Nucleus accumbens (tissue), 56 donors: ENCODE measurements around the gene ZNF334.
A peak's percentile ranks its signal among the peaks of the same experiment; 100 is the strongest.

Experiments
- DNase-seq, 56 donors: peaks; one replicate each; lab custom pipeline; 2025; lab: John Stamatoyannopoulos, UW

ZNF334 gene

DNA sequence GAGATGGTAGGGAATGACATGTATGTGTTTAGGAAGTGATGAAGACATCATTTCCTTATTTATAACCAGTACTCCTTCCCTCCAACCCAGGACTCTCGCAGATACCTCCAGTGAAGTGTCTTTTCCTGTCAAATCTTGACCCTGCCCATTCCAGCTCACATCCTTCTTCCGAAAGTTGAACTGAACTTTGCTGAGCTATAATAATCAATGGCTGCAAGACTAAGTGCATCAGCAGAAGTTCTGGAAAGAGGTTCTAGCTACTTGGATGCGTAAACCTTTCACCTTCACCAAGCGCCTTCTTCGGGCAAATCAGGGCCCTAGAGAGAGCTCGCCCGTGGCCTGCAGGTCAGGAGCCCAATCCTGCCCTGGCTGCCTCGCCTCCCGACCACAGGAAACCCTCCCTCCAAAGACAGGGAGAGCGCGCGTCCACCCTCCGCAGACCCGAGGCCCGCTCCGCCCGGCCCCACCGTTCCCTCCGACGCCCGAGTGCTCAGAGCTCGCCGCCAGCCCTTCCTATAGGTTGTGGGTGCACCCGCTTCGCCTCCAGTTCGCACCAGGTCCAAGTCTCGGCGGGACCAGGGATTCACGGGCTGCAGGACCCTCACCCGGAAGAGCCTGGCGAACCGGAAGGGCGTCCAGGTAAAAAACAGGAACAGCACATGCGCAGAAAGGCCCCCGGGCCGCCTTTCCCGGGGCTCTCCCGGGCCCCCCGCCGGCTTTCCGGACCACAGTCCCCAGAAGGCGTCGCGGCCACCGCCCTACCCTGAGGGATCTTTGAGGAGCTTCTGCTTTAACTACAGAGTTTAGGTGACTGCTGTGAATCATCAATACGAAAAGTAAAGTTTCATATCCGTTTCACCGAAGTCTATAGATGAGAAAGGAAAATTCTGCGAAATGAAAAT, at the start of gene ZNF334:
ZNF334 (minus strand) TSS at position 617 of the 902 bp plus-strand sequence. CDS start 1,457 bp downstream, outside the sequence.
- peak in 52 of 56 donors; percentile 10 to 86 (median 49) for DNase-seq

DNA sequence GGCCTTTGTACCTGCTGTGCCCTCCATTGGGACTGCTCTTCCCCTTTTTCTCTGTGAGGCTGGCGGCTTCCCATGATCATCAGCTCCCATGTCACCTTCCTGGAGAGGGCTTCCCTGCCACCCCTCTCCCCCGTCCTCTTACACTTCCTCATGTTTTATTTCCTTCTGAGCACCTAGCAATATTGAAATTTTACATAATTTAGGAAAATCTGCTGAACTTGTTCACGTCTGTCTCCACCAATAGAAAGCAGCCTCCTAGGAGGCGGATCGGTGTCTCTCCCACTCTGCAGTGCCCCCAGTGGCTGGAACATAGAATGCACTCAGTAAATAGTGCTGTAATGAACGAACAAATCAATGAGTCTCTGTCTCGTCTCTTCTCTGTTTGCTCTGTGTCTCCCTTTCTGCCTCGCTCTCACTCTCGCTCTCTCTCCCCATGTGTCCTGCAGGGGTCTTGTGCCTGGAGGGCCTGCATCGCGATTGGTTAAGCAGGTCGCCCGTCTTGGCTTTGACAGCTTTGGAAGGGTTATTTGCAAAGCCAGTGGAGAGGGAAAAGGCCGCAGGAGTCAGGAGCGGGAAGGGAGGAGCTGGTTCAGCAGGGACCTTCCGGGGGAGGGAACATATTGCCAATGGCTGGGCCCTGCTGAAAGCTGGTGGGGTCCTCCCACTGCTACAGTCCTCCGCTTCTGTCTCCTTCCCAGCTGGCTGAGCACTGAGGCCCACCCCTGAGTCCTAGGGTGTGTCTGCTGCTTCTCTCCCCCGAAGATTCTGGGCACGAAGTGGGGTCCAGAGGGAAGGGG, 49.2 kb upstream of the ZNF334 start:
- peak in 53 of 56 donors; percentile 24 to 91 (median 76) for DNase-seq

DNA sequence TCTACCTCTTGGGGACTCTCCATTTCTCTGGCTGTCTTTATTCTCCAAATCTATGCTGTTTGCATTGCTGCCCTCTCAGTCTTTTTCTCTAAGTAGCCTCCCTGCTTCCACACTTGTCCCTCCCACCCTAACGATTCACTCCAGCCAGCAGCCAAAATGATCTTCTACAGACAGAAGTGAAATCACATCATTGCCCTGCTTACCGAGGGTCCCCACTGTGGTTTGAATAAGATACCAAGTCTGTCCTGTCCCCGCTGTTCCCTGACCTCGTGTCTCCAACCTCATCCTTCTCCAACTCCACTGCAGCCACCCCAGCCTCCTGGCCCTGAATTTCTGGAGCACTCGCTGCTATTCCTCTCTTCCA, 48.6 kb upstream of the ZNF334 start:
- peak in 2 of 56 donors; percentile 37 to 46 for DNase-seq

DNA sequence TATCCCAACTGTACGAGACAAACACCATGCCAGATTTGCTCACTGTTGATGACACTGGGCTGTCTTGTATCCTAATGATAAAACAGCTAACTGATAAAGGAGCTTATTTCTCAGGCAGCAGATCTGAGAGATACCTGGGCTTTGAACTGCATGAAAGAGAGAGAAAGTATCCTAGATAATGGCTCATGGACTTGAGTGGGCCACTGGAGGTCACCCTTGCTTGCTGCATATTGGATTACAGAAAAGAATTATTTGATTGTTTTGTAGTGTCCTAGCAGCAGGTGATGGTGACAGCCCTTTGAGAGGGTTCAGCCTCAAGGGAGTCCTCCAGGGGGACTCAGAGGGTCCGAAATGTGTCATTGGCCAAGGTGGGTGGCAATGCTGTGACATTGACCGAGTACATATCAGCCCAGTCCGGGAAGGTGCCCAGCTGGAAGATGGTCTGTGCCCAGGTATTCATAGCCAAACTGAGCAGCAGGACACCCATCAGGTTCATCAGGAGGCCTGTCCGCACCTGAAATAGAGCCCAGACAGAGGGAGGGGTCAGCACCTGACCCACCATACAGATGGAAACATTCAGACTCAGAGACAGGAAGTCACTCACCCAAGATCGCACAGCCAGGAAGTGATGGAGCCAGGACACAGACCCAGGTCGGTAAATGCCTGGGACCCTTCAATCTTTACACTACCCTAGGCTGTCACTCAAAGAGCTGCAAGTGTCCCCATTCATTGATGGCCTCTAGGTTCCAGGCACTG, 46.5 kb upstream of the ZNF334 start:
- peak in 19 of 56 donors; percentile 5 to 61 (median 34) for DNase-seq

DNA sequence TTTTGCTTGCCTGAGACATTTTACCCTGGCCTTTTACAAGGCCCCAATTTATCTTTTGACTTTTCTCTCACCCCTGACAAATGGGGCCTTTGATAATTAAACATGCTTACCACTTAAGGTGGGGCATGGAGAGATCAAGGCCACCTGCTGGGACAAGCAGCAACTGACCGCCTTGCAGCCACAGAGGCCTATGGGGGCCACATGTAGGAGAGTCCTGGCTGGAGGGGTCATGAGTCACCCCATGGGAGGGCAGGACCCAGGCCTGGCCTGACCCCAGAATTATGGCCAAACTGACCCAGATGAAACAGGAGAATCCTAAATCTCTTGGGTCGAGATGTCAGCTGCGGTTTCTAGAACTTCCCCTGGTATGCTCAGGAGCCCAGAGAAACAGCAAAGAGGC, 45.6 kb upstream of the ZNF334 start:
- DNase-seq = no peak

DNA sequence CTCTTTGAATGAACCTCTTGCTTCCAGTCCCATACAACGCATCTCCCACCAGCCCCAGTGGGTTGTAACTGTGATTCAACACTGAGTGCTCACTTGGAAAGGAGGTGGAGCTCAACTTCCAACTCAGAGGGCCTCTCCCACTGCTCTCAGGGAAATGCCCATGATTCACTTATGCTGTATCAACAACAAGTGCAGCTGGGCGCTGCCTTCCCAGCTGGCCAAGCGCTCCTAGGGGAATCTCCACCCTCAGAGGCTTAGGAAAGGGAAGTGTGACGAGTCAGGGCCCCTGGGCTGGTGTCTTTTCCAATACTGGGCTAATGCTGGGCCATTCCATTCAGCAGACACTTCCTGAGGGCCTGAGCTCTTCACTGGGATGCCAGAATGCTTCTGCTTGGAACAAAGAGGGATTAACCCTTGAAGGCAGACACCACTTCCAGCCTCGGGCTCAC, 45.2 kb upstream of the ZNF334 start:
- DNase-seq = peak in 22 of 56 donors; percentile 6 to 70 (median 30)

DNA sequence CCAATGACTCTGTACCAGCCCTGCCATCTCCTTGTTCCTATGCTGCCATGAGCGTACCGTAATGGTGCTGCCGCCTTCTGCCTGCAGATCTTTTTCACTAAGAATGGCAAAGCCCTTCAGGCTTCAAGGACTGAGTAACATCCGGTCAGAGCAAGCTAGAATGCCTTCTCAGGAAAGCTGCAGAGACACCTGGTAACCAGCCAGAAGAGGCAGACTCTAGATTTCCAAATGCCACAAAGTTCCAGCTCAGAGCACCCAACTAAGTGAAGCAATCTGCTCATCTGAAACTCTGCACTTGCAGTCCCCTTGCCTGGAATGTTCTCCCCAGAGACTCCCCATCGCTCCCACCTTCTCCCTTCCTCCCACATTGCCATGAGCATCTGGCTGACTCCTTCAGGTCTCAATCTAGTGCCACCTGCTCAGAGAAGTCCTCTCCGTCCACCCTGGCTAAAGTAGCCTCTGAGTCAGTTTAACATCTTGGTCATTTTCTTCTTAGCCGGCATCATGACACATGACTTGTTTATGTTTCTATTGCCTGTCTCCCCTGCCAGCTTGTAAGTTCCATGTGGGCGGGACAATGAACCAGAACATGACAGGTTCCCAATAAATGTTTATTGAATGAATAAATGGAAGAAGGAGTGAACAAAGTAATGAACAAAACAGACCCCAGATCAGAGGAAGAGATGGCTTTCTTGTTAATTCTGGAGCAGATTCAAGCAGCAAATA, 44.0 kb upstream of the ZNF334 start:
- no peak for DNase-seq

DNA sequence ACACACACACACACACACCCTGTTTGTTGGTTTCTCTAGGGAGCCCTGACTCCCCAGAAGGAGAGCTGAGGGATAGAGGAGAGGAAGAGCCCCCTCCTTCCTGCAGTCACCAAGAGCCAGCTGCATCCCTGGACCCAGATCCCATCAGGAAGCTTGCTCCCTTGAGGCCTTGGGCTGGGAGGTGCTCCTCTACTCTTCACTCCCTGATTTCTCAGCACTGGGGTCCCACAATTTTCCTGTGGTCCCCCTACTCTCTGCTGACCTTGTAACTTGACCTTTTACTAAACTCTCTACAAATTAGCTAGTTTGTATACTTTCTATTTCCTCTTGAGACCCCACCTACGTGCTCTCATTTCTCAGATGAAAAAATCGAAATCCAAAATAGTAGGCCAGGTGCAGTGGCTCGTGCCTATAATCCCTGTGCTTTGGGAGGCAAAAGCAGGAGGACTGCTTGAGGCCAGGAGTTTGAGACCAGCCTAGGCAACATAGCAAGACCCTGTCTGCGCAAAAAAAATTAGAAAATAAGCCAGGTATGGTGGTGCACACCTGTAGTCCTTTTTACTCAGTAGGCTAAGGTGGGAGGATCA, 42.1 kb upstream of the ZNF334 start:
- DNase-seq = no peak

DNA sequence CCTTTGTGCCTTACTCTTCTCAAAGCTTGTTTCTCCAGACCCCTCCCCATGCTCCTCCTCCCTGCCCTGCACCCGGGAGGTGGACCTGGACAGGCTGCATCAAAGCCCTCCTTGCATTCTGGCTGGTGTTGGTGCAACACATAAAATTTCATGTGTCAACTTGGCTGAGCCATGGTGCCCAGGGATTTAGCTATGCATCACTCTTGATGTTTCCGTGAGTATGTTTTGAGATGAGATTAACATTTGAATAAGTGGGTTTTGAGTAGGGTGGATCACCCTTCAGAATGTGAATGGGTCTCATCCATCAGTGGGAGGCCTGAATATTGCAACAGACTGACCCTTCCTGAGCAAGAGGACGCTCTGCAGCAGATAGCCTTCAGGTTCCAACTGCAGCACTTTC, 41.5 kb upstream of the ZNF334 start:
- DNase-seq = no peak

DNA sequence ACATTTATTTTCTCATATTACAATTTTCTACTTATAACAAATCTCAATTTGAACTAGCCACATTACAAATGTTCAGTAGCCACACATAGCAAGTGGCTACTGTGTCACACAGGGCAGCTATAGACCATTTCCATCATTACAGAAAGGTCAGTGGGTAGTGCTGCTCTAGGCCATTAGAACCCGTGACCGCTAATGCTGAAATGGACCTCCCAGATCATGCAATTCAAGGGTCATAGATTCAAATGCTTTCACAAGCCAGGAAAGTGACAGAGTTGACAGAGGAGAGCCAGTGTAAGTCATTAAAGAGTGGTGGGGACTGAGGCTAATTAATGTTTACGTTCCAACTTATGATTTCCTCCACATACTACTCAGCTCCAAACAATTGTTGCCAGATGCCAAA, 40.6 kb upstream of the ZNF334 start:
- DNase-seq = no peak

DNA sequence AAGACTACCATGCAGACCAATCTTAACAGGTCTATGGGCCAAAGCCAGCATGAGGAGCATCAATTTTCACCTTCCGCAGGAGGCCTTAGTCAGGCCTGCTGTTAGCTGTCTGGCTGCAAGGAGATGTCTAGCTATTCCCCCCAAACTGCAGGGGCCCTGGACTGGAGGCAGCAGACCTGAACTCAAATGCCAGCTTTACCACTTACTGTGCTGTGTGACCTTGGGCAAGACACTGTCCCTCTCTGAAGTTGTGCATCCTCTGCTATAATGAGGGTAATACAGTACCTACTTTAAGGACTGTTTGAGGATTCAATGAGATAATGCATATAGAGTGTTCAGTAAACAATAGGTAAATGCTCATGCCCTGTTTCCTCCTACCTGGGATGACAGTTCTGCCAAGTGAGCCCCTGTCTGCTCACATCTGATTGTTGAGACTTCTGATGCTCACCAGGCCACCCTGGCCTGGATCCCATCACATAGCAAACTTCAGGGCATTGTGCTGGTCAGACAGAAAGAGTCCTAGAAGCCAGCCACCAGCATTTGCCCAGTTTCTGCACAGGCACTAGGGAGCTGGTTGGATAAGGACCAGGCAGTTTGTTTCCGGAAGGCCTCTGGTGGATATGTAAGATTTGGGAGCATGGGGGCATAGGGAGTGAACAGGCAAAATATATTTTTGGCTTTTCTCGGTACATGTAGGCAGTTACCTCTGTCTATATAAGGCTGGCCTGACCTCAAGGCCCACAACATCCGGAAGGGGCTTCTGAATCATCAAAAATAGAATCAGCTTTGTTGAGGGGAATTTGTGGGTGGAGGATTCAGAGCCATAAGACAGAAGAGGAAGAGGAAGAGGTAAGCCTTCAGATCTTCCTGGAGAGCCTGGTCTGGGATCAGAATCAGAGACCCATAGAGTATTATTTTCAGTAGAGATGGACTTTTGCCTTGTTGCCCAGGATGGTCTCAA, 39.4 kb upstream of the ZNF334 start:
- DNase-seq = no peak

DNA sequence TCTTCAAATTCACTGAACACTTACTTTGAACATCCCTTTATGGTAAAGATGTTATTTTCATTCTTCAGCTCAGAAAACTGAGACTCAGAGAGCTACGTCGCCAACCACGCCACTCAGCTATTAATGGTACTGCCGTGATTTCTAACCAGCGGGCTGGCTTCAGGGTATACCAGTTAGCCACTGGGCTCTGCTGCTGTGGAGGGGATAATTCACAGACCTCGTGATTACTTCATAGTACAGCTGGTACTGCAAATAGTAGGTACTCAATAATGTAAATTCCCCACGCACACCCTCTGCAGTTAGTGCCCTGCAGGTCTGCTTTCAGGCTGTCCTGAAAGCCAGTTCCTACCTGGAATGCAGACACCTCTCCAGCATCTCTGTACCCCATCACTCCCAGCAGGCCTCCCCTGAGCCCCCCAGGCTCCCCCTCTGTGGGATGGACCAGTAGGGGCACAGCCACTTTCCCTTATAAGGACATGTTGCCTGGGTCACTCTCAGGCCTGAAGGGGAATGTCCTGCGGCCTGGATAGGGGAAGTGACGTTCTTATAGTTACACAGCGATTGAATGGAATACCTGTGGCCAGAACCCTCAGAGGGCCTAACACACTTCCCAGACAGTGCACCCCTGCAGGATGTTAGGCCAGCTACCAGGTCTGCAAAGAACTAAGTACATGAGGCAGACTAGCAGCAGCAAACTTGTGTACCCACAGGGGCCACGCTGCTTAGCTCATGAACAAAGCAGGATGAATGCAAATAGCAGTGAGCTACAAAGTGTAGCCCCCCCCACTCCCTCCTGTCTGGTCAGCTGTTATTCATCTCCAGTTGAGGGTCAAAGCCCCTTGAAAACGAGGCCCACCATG, 38.4 kb upstream of the ZNF334 start:
- DNase-seq = no peak

DNA sequence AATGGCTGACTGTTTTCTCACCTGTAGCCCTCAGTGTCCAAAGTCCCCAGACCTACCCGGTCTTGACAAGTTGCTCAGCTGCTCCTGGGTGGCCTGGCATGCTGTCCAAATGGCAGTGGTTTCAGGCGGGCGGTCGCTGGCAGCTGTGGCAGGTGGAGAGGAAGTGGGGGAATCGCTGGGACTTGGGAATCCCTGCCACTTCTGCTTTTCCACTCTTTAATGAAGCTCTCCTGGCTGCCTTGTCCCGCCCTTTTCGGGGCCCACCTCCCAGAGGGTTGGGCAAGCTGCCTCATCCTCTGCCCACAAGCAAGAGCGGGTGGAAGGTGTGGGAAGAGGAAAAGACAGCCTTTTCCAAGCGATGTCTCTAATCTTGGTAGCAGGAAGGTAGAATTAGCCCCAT, 37.1 kb upstream of the ZNF334 start, which contains the start of gene OCSTAMP:
OCSTAMP (minus strand) TSS at position 194 of the 400 bp plus-strand sequence; CDS start at position 100, 94 bp downstream.
- DNase-seq = no peak

DNA sequence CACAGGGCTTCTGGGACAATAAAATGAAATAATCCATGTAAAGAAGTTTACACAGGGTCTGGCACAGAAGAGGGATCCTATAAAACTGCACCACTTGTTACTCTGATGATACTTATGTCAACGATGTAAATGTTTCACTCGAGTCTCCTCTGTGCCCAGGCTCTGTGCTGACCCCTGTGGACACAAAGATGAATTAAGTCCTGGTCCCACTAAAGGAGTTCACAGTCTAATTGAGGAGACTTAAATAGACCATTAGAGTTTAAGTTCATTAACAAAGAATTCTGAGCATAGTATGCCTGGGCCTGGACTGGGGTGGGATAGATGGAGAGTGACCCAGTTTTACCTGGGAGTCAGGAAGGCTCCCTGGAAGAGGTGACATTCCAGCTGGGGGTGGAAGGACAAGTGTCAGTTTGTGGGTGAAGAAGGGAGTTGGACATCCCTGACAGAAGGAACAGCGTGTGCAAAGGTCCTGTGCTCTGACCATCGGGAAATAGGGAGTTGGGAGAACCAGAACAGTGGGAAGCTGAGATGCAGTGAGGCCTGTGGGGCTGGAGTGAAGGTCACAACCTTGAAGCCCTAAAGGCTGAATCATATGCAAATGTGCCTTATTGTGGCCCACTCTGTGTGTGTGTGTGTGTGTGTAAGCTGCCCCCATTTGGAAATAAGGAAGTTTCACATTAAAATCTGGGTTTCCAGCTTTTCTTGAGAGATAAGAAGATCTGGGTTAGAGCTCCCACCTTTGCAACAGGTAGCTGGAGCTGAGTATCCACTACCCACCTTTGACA, 36.0 kb upstream of the ZNF334 start:
- no peak for DNase-seq

DNA sequence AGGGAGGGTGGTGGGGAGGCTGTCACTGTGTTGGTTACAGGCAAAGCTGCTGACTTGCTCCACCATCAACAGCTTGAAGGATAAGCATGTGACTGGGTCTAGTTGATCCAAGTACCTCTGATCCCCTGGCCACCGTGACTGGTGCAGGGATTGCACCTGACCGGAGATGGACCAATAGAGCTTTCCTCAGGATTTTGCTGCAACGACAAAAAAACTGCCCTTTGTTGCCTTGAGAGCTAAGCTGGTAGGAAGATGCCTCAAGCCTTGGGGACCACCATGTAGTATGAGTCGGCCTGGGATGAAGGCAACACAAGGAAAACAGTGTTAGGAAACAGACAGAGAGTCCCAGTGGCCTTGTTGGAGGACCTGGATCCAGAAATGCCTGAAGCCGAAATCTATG, 35.3 kb upstream of the ZNF334 start:
- no peak for DNase-seq

DNA sequence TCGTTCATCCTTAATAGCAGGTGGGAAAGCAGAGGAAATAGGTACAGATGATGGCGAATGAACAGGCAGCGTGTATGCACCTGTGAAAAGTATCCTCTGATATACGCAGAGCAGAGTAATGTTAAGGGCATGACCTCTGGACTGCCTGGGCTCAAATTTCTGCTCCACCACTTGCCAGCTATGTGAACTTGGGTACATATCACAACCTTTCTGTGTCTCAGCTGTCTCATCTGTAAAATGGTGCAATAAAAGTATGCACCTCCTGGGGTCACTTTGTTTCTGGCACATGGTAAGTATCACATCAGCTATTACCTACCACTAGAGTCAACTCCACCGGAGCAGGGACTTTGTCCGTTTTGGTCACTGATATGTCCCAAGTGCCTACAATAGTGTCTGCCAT, 34.6 kb upstream of the ZNF334 start:
- DNase-seq = no peak

DNA sequence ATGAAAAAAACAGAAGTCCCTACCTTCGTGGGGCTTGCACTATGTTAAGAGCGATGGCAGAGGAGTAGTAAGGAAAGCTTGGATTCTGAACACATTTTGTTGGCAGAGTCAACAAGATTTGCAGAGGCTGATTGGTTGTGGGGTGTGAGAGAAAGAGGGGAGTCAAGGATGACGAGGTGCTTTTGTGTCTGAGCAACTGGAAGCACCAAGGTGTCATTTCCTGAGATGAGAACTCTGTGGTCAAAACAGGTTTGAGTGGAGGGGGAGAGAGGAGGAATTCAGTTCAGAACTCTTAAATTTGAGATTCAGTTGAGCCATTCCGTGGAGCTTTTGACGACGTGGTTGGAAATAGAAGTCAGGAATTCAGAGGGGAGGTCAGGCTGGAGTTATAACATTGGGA, 33.6 kb upstream of the ZNF334 start:
- no peak for DNase-seq
